Chondrocyte (in vitro differentiated cells): ENCODE results near the gene CHST1. TPM values are rescaled to one million over a fixed set of nuclear protein-coding genes. Genes with fewer than 3 reads are reported as not detected.

Experiments used
- DNase-seq: peaks from one replicate; pipeline ENCODE4 v3.0.0; 2021; ENCODE audit warnings: mixed read lengths, low spot score
- H3K27ac Mint-ChIP-seq: one replicate; pipeline ENCODE4 v1.8.0; 2021; ENCODE audit warnings: mild to moderate bottlenecking, moderate library complexity, mixed read lengths; ENCODE audit not compliant: unreplicated experiment
- H3K27me3 Mint-ChIP-seq: 2 replicates; pipeline ENCODE4 v1.8.0; 2021; ENCODE audit warnings: low read depth, mixed read lengths
- H3K36me3 Mint-ChIP-seq: 2 replicates; pipeline ENCODE4 v1.8.0; 2021; ENCODE audit warnings: low read depth, mixed read lengths
- H3K4me1 Mint-ChIP-seq: 2 replicates; pipeline ENCODE4 v1.8.0; 2021; ENCODE audit warnings: low read depth, mild to moderate bottlenecking, mixed read lengths
- H3K4me3 Mint-ChIP-seq: one replicate; pipeline ENCODE4 v1.8.0; 2021; ENCODE audit warnings: mild to moderate bottlenecking, moderate library complexity, mixed read lengths; ENCODE audit not compliant: unreplicated experiment
- H3K9me3 Mint-ChIP-seq: 2 replicates; pipeline ENCODE4 v1.8.0; 2021; ENCODE audit warnings: low read depth, mixed read lengths
- CTCF ChIP-seq: fragments of 200-600 bp; sonication (generic); IDR thresholded peaks from 2 replicates; pipeline ENCODE4 v1.5.0; 2021; ENCODE audit warnings: antibody characterized with exemption, mild to moderate bottlenecking, moderate library complexity
- total RNA-seq: library from RNA; stranded (reverse); gene quantifications from 3 replicates; pipeline ENCODE4 v1.2.1, GENCODE V29; 2021

The CHST1 gene
- total RNA-seq, 1 donor from 2014 or later: 13.6 TPM

GRCh38 chr11:45653277-45653676 lies 12.1 kb downstream of the CHST1 start:
- Mint-ChIP-seq H3K4me1 (peaks cover 13% of the 10 kb centered on the region), H3K4me3 (no peak overlapping the region), H3K9me3 (no peaks in the 10 kb centered on the region), H3K36me3 (peaks cover 4% of the 10 kb centered on the region), H3K27me3 (no peaks in the 10 kb centered on the region), H3K27ac (no peak overlapping the region)
- no peak for DNase-seq
- TF ChIP-seq CTCF: no peak

GRCh38 chr11:45652781-45653180 lies 12.6 kb downstream of the CHST1 start:
- no peak for TF ChIP-seq CTCF
- no peaks in the 10 kb centered on the region for H3K27me3 Mint-ChIP-seq
- no peaks in the 10 kb centered on the region for H3K9me3 Mint-ChIP-seq
- peaks cover 4% of the 10 kb centered on the region for H3K36me3 Mint-ChIP-seq
- H3K27ac Mint-ChIP-seq: no peak overlapping the region
- H3K4me3 Mint-ChIP-seq: no peak overlapping the region
- no peak for DNase-seq
- peaks cover 9% of the 10 kb centered on the region for H3K4me1 Mint-ChIP-seq

- peaks cover 4% of the 10 kb centered on the region for H3K36me3 Mint-ChIP-seq
- no peaks in the 10 kb centered on the region for H3K27me3 Mint-ChIP-seq
- TF ChIP-seq CTCF: no peak
- H3K9me3 Mint-ChIP-seq: no peaks in the 10 kb centered on the region
- H3K4me1 Mint-ChIP-seq: peaks cover 9% of the 10 kb centered on the region
- DNase-seq: no peak
- H3K4me3 Mint-ChIP-seq: no peak overlapping the region
- no peak overlapping the region for H3K27ac Mint-ChIP-seq
Measured at GRCh38 chr11:45651841-45652749, 13.3 kb downstream of the CHST1 start.

- no peak overlapping the region for H3K27ac Mint-ChIP-seq
- no peak for DNase-seq
Measured at GRCh38 chr11:45651156-45651555, 14.3 kb downstream of the CHST1 start.

More at GRCh38 chr11:45651156-45651555, 14.3 kb downstream of the CHST1 start:
- Mint-ChIP-seq H3K4me1 (peaks cover 9% of the 10 kb centered on the region), H3K4me3 (no peak overlapping the region), H3K36me3 (peaks cover 4% of the 10 kb centered on the region), H3K9me3 (no peaks in the 10 kb centered on the region), H3K27me3 (peaks cover 3% of the 10 kb centered on the region)
- TF ChIP-seq CTCF: no peak
